Liver (tissue), 3 donors: Measurements from ENCODE around the gene EDIL3.

ENCODE experiments used
- EGR1 ChIP-seq, 2 donors: IDR thresholded peaks; 2 replicates each; pipeline ENCODE4 v1.6.1; 2016 to 2018; ENCODE audit warnings: antibody characterized with exemption in 2 of 2, low read depth in 2 of 2
- FOXA1 ChIP-seq: IDR thresholded peaks from 2 replicates; pipeline ENCODE4 v1.6.1; 2016; ENCODE audit warnings: antibody characterized with exemption
- GABPA ChIP-seq, 2 donors: IDR thresholded peaks in 1 of 2; conservative IDR thresholded peaks in 1 of 2; 2 replicates each; pipeline ENCODE4 v1.6.1; 2016; ENCODE audit warnings: antibody characterized with exemption in 2 of 2, mild to moderate bottlenecking in 1 of 2, moderate library complexity in 1 of 2
- JUND ChIP-seq, 2 donors: IDR thresholded peaks; 2 replicates each; pipeline ENCODE4 v1.6.1; 2016; ENCODE audit warnings: antibody characterized with exemption in 2 of 2
- RAD21 ChIP-seq, 2 donors: IDR thresholded peaks; 2 replicates each; pipeline ENCODE4 v1.6.1; 2016; ENCODE audit warnings: antibody characterized with exemption in 2 of 2, mild to moderate bottlenecking in 2 of 2
- RXRA ChIP-seq, 2 donors: IDR thresholded peaks; 2 replicates each; pipeline ENCODE4 v1.6.1; 2017 to 2018; ENCODE audit warnings: antibody characterized with exemption in 2 of 2, mild to moderate bottlenecking in 1 of 2
- YY1 ChIP-seq: IDR thresholded peaks from 2 replicates; pipeline ENCODE4 v1.6.1; 2016; ENCODE audit warnings: antibody characterized with exemption, mild to moderate bottlenecking
- TF ChIP-seq, protein P1 (sequence below): fragments of 150-350 bp; IDR thresholded peaks from 2 replicates; pipeline ENCODE4 v1.5.1; 2017; ENCODE audit warnings: improper control_type of control experiment, low read depth, low read length; ENCODE audit not compliant: missing input control
- TF ChIP-seq, protein P2 (sequence below): IDR thresholded peaks from 2 replicates; pipeline ENCODE4 v1.6.1; 2016; ENCODE audit warnings: antibody characterized with exemption, mild to moderate bottlenecking
- donor health status: healthy.
- donor health status: healthy.

DNA sequence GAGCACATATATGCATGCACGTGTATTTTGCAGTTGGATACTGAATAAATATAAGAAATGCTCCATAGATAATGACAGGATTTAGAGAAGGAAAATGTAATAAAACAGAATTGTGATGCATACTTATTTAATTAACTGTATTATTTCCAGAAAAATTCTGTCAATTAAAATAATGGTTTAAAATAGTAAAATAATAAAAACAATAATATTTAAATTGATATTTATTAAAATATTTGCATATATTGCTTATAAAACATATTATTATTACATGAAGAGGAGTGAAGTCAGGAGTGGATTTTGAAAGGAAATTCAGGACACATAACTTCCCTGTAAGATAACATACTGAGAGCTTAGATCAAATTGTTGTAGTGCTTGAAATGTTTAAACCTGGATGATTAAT lies 21.4 kb upstream of the EDIL3 start:
- TF ChIP-seq EGR1 (IDR thresholded peaks at IDR 0.05; ENCODE audit: low read depth in 2 of 2) (no peak), GABPA (IDR thresholded peaks at IDR 0.05 in 1 of 2, conservative IDR thresholded peaks at IDR 0.05 in 1 of 2) (no peak), FOXA1 (no peak), RXRA (IDR thresholded peaks at IDR 0.05) (no peak), YY1 (no peak), JUND (IDR thresholded peaks at IDR 0.05) (no peak), RAD21 (IDR thresholded peaks at IDR 0.05) (no peak)
- TF ChIP-seq, protein P1, sequence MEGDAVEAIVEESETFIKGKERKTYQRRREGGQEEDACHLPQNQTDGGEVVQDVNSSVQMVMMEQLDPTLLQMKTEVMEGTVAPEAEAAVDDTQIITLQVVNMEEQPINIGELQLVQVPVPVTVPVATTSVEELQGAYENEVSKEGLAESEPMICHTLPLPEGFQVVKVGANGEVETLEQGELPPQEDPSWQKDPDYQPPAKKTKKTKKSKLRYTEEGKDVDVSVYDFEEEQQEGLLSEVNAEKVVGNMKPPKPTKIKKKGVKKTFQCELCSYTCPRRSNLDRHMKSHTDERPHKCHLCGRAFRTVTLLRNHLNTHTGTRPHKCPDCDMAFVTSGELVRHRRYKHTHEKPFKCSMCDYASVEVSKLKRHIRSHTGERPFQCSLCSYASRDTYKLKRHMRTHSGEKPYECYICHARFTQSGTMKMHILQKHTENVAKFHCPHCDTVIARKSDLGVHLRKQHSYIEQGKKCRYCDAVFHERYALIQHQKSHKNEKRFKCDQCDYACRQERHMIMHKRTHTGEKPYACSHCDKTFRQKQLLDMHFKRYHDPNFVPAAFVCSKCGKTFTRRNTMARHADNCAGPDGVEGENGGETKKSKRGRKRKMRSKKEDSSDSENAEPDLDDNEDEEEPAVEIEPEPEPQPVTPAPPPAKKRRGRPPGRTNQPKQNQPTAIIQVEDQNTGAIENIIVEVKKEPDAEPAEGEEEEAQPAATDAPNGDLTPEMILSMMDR = no peak
- TF ChIP-seq, protein P2, sequence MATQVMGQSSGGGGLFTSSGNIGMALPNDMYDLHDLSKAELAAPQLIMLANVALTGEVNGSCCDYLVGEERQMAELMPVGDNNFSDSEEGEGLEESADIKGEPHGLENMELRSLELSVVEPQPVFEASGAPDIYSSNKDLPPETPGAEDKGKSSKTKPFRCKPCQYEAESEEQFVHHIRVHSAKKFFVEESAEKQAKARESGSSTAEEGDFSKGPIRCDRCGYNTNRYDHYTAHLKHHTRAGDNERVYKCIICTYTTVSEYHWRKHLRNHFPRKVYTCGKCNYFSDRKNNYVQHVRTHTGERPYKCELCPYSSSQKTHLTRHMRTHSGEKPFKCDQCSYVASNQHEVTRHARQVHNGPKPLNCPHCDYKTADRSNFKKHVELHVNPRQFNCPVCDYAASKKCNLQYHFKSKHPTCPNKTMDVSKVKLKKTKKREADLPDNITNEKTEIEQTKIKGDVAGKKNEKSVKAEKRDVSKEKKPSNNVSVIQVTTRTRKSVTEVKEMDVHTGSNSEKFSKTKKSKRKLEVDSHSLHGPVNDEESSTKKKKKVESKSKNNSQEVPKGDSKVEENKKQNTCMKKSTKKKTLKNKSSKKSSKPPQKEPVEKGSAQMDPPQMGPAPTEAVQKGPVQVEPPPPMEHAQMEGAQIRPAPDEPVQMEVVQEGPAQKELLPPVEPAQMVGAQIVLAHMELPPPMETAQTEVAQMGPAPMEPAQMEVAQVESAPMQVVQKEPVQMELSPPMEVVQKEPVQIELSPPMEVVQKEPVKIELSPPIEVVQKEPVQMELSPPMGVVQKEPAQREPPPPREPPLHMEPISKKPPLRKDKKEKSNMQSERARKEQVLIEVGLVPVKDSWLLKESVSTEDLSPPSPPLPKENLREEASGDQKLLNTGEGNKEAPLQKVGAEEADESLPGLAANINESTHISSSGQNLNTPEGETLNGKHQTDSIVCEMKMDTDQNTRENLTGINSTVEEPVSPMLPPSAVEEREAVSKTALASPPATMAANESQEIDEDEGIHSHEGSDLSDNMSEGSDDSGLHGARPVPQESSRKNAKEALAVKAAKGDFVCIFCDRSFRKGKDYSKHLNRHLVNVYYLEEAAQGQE = no peak
